Progenitor cell of endocrine pancreas (in vitro differentiated cells): ENCODE results near the gene KCNH8. TPM values are rescaled to one million over a fixed set of nuclear protein-coding genes. Genes with fewer than 3 reads are reported as not detected.

Experiments used
- DNase-seq: peaks from one replicate; pipeline ENCODE4 v3.0.0; 2021; ENCODE audit warnings: low spot score; ENCODE audit not compliant: unreplicated experiment
- H3K27ac Mint-ChIP-seq: 2 replicates; pipeline ENCODE4 v1.8.0; 2021; ENCODE audit warnings: mild to moderate bottlenecking, moderate library complexity, mixed read lengths
- H3K27me3 Mint-ChIP-seq: 2 replicates; pipeline ENCODE4 v1.8.0; 2021; ENCODE audit warnings: mixed read lengths
- H3K36me3 Mint-ChIP-seq: 2 replicates; pipeline ENCODE4 v1.8.0; 2022; ENCODE audit warnings: mixed read lengths; ENCODE audit not compliant: insufficient read depth
- H3K4me1 Mint-ChIP-seq: 2 replicates; pipeline ENCODE4 v1.8.0; 2021; ENCODE audit warnings: low read depth, mixed read lengths
- H3K4me3 Mint-ChIP-seq: 2 replicates; pipeline ENCODE4 v1.8.0; 2021; ENCODE audit warnings: low read depth, mild to moderate bottlenecking, moderate library complexity, mixed read lengths
- H3K9me3 Mint-ChIP-seq: 2 replicates; pipeline ENCODE4 v1.8.0; 2021; ENCODE audit warnings: low read depth, mixed read lengths
- total RNA-seq: library from RNA; stranded (reverse); gene quantifications from 2 replicates; pipeline ENCODE4 v1.2.1, GENCODE V29; 2021
- TF ChIP-seq, protein P1 (sequence below): fragments of 200-600 bp; sonication (generic); IDR thresholded peaks from one replicate; pipeline ENCODE4 v1.5.0; 2021; ENCODE audit warnings: antibody characterized with exemption, mild to moderate bottlenecking; ENCODE audit not compliant: unreplicated experiment

The KCNH8 gene
- total RNA-seq, 1 donor from 2014 or later: 10.0 TPM

DNA sequence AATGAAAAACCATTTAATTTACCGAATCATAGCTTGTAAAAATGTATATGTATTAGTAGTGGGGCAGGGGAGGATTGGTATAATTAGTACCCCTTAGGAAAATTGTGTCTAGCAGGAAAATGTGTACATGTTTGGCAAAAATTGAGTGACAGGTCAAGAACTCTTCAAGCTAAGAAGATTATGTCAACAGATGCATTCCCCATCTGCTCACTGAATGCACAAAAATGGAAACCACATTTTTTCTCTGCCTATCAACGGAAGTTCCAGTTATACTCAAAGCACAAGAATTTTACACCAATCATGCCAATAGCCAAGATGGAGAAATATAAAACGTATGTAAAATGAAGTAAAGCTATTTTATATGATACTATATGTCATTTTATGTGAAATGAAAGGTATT is 377.8 kb downstream of the KCNH8 start:
- Mint-ChIP-seq H3K27me3 (no peaks in the 10 kb centered on the region), H3K4me1 (no peaks in the 10 kb centered on the region), H3K27ac (no peak overlapping the region)

DNA sequence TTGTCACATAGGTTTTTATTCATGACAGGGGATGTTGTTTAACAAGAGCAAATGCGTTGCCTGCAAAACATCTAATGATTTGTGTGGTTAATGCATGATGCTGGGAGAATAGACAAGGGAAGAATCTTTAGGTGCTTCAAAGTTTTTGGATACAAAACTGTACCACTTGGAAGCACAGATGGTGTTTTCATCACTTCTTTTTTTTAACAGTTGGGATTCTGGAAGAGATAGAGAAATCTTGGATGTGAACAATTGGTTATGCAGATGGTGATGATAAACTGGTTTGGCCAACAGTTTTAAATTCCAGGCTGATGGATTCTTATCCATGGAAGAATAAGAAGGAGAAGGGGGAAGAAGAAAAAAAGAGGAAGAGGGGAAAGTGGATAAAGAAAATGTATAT is 379.4 kb downstream of the KCNH8 start:
- no peak for DNase-seq
- no peaks in the 10 kb centered on the region for H3K9me3 Mint-ChIP-seq

More for the DNA sequence above, 377.8 kb downstream of the KCNH8 start:
- Mint-ChIP-seq H3K4me3 (no peak overlapping the region), H3K36me3 (peaks cover 2% of the 10 kb centered on the region), H3K9me3 (no peaks in the 10 kb centered on the region)
- no peak for DNase-seq
- TF ChIP-seq, protein P1, sequence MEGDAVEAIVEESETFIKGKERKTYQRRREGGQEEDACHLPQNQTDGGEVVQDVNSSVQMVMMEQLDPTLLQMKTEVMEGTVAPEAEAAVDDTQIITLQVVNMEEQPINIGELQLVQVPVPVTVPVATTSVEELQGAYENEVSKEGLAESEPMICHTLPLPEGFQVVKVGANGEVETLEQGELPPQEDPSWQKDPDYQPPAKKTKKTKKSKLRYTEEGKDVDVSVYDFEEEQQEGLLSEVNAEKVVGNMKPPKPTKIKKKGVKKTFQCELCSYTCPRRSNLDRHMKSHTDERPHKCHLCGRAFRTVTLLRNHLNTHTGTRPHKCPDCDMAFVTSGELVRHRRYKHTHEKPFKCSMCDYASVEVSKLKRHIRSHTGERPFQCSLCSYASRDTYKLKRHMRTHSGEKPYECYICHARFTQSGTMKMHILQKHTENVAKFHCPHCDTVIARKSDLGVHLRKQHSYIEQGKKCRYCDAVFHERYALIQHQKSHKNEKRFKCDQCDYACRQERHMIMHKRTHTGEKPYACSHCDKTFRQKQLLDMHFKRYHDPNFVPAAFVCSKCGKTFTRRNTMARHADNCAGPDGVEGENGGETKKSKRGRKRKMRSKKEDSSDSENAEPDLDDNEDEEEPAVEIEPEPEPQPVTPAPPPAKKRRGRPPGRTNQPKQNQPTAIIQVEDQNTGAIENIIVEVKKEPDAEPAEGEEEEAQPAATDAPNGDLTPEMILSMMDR: no peak

DNA sequence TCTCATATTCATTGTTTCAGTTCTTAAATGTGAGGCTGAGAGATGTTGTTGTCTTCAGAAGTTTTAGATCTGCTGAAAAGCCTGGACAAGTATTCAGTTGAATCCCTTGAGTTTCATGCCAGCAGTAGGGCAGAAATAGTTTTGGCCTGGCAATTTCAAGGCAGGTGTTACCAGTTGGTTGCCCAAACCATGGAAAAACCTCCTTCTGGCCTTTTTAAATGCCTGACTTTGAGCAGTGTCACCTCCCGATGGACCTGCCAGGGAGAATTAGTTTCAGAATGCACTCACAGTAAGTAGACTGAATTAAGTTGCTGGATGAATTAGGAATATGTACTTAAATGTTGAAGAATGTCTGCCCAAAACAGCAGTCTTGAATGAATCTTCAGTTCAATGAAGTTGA is 383.1 kb downstream of the KCNH8 start:
- Mint-ChIP-seq H3K9me3 (no peaks in the 10 kb centered on the region), H3K27me3 (no peaks in the 10 kb centered on the region), H3K36me3 (peaks cover 5% of the 10 kb centered on the region), H3K4me1 (no peaks in the 10 kb centered on the region), H3K27ac (no peak overlapping the region), H3K4me3 (no peak overlapping the region)
- no peak for DNase-seq
- TF ChIP-seq, protein P1: no peak

More for the DNA sequence above, 379.4 kb downstream of the KCNH8 start:
- H3K4me1 Mint-ChIP-seq: no peaks in the 10 kb centered on the region
- H3K27ac Mint-ChIP-seq: no peak overlapping the region
- TF ChIP-seq, protein P1: no peak
- H3K27me3 Mint-ChIP-seq: no peaks in the 10 kb centered on the region
- H3K4me3 Mint-ChIP-seq: no peak overlapping the region
- H3K36me3 Mint-ChIP-seq: peaks cover 2% of the 10 kb centered on the region

DNA sequence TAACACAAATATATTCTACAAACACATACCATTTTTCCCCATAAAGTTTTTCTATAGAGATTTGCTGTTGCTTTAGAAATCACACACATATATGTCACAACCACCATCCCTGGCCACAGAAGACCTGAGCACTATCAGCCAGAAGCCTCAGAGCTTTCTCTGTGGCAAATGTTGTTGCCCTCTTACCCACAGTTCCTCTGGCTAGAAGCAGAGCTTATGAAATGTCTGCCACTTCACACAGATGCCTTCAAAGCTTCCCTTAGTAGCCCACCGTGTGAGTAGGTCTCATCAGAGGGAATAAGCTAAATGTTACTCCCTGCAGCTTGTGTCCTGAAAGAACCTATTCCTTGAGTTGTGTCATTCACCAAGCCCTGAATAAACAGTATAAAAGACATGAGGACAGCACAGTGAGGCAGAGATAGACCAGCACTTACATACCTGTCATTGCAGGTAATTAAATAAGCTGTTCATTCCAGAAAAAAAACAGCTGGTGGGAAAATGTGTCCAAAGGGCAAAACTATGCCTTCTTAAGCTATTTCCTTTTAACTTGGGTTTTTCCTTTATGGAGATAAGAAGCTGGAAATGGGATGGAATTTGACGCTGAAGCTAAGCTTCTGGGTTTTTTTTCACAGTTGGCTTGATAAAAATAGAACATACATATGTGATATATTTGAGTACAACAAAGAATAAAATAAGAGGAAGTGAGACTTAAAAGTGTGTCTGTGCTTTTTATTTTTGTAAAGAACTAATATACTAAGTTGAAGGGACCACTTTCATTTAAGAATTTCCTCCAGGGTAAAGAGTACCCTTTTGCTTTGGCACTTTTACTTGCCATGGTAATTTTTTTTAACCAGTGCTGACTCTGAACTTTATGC is 391.4 kb downstream of the KCNH8 start:
- Mint-ChIP-seq H3K9me3 (no peaks in the 10 kb centered on the region), H3K27me3 (no peaks in the 10 kb centered on the region), H3K4me3 (no peak overlapping the region), H3K27ac (no peak overlapping the region), H3K36me3 (no peaks in the 10 kb centered on the region), H3K4me1 (no peaks in the 10 kb centered on the region)
- DNase-seq: no peak
- TF ChIP-seq, protein P1: no peak

DNA sequence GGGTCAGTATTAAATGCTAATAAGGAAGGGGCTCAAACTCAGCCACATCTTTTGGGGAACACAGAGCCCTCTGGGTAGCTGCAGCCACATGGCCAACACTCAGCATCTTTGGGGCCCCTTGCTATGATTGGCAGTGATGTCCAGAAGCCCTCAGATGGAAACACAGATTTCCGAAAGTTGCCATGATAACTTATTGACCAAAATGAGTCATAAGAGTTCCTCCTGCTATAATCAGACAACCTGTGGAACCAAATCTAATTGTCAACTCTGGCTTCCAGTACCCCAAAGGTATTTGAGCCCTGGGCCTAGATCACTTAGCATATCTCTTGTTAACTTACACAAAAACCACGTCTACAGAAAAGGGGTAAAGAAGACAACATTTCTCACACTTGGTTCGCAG is 392.2 kb downstream of the KCNH8 start:
- no peak for DNase-seq
- no peak overlapping the region for H3K4me3 Mint-ChIP-seq
- TF ChIP-seq, protein P1: no peak
- no peaks in the 10 kb centered on the region for H3K4me1 Mint-ChIP-seq
- no peak overlapping the region for H3K27ac Mint-ChIP-seq
- H3K9me3 Mint-ChIP-seq: no peaks in the 10 kb centered on the region
- no peaks in the 10 kb centered on the region for H3K36me3 Mint-ChIP-seq
- no peaks in the 10 kb centered on the region for H3K27me3 Mint-ChIP-seq
